RCC 7860 (cell line): ENCODE results near the gene SH3PXD2A.
A peak's percentile ranks its signal among the peaks of the same experiment; 100 is the strongest.

Source experiments
- DNase-seq: peaks from one replicate; pipeline ENCODE4 v3.0.0-alpha.2; 2015; ENCODE audit warnings: low spot score
- FAIRE-seq: peaks from 2 replicates; lab custom pipeline; 2012; peaks lifted over from hg19 to GRCh38; lab: Jason Lieb, UNC

SH3PXD2A gene

GRCh38 chr10:103756277-103756869 is 99.0 kb downstream of the SH3PXD2A start:
- FAIRE-seq (no peak), DNase-seq (no peak)

GRCh38 chr10:103752680-103753248 is 102.6 kb downstream of the SH3PXD2A start:
- FAIRE-seq: peak; percentile 71
- DNase-seq: peak; percentile 34

DNA sequence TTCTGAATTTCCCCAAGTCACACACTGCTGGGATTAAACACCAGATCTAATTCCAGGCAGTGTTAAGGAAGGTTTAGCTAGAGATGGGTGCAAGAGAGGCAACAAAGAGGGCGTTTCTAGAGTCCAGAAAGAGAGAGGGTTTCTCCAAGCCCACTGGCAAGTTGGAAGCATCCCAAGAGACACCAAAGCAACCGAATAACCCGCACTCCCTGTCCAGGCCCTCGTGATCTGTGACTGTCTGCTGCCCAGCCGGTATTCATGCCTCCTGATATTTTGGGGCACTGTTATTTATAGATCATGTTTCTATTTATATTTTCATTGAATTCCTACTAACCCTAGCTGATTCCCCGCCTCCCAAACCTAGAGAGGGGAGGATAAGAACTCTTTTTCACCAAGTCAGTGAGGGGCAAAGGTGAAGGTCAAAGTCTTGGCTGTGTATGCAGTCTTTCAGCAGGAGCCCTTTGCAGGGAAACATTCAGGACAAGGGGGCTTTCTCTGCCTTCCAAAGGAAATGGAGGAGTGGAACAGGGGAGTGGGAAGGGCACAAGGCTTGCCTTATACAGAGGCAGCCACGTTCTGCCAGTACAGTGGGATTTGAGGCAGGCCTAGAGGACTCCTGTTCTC is 103.6 kb downstream of the SH3PXD2A start:
- FAIRE-seq (no peak), DNase-seq (no peak)

DNA sequence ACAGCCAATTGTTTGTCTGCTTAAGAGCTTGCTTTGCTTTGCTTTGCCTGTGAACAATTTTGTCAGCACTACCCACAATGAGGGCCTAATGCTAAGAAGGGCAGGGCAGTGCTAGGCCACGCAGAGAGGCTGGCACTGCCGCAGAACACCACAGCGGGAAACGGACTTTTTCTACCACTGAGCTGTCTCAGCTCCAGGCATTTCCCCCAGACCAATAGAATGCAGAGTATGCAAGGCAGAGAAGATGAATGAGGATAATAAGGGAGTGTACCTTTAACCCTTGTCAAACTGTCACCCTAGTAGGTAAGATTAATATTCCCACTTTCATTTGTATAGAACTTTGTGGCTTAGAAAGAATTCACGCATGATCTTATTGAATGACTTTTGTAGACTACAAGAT is 104.5 kb downstream of the SH3PXD2A start:
- FAIRE-seq (no peak), DNase-seq (no peak)

GRCh38 chr10:103749779-103750178 is 105.6 kb downstream of the SH3PXD2A start:
- DNase-seq (no peak), FAIRE-seq (no peak)

DNA sequence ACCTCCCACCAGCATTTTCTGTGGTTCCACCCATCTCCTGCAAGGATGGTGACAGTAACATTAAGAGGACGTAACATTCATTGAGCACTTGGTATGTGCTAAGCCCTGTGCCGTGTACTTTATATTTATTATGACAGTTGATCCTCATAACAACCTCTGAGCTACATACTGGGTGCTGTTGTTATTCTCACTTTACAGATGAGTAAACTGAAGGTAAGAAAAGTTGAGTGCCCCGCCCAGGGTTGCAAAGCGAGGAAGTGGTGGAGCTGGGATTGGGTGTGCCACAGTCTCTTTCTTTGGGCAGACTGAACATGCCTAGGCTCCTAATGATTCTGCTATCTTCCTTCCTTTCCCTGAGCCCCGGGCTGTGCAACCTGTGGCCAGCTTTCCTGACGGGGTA is 107.4 kb downstream of the SH3PXD2A start:
- DNase-seq (no peak), FAIRE-seq (no peak)

- DNase-seq (no peak), FAIRE-seq (no peak)
These were observed 108.0 kb downstream of the SH3PXD2A start for GRCh38 chr10:103747193-103747865.

- FAIRE-seq: no peak
- DNase-seq: no peak
These were observed 108.8 kb downstream of the SH3PXD2A start for GRCh38 chr10:103746598-103746997.

DNA sequence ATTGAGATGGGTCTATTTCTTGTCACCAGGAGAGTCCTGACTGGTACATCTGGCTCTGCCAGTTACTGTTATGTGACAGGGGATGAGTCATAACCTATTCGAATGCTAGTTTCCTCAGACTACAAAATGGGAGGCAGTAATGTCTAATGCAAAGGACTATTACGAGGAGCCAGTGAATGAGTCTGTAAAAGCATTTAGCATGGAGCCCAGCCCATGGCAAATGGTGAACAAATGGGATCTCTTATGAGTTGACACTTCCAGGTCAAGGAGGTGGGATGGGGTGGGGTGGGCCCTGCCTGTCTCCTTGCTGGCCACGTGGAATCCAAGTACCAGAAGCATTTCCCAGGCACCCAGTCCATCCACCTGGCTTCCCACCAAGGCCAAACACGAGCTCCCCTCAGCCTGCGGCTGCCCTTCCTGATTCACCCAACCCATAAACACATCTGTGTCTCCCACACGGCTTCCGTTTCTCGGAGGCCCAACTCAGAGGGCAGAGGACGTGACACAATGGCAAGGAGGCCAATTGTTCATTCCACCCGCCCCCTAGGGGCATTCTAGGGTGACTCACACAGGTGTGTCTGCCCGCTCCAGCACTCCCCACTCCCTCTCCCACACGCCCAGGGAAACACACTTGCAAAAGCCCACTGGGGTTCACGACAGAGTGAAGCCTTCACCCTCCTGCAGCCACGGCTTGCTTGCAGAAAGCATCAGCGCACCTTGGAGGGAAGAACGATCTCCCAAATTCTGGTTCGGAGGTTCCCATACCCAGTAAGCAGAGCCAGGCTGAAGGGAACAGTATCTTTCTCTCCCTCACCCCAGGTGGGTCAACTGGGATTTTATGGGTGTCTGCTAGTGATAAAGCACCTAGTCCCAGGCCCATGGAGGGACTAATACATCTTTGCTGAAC is 109.8 kb downstream of the SH3PXD2A start:
- FAIRE-seq (no peak), DNase-seq (peak; percentile 20)

- FAIRE-seq (no peak), DNase-seq (no peak)
These were observed 112.6 kb downstream of the SH3PXD2A start for GRCh38 chr10:103742824-103743223.

GRCh38 chr10:103740611-103741010 is 114.8 kb downstream of the SH3PXD2A start:
- DNase-seq: no peak
- no peak for FAIRE-seq

GRCh38 chr10:103739039-103739764 is 116.2 kb downstream of the SH3PXD2A start:
- peak; percentile 89 for DNase-seq
- peak; percentile 96 for FAIRE-seq

- FAIRE-seq: no peak
- no peak for DNase-seq
These were observed 117.5 kb downstream of the SH3PXD2A start for GRCh38 chr10:103737735-103738367.

- DNase-seq (peak; percentile 28), FAIRE-seq (no peak)
These were observed 118.6 kb downstream of the SH3PXD2A start for GRCh38 chr10:103736763-103737162.

- DNase-seq (no peak), FAIRE-seq (no peak)
These were observed 119.3 kb downstream of the SH3PXD2A start for GRCh38 chr10:103736044-103736443.

DNA sequence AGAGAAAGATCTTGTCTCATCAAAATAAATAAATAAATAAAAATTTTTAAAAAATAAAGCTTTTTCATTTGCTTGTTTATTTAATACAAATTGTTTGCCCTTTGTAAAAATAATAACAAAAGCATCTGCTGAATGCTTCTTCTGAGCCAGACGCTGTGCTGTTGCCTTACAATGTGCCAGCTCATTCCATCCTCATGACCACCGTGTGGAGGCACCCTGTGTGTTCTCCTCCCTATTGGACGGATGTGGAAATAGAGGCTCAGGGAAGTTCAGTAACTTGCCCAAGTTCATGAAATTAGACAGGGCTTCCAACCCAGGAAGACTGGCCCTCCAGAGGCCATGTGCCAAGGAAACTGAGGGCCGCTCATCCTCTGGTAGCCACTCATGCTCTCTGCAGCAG is 120.6 kb downstream of the SH3PXD2A start:
- DNase-seq: no peak
- FAIRE-seq: no peak

GRCh38 chr10:103733045-103733419 is 122.3 kb downstream of the SH3PXD2A start:
- FAIRE-seq: no peak
- no peak for DNase-seq

GRCh38 chr10:103732339-103733044 is 122.9 kb downstream of the SH3PXD2A start:
- DNase-seq (peak; percentile 5), FAIRE-seq (peak; percentile 87)

- DNase-seq (peak; percentile 44), FAIRE-seq (no peak)
These were observed 123.6 kb downstream of the SH3PXD2A start for GRCh38 chr10:103731609-103732270.
